SU-DHL-6 (cell line): ENCODE data around the gene TMEM94.
"Not testable (repeated sequence)": the region's sequence is repeated elsewhere in the genome, so short reads cannot be mapped to it uniquely, and the experiment has no call there.

Source experiments
- H2AFZ ChIP-seq: fragments of 200-600 bp; sonication (generic); 2 replicates; pipeline ENCODE4 v1.6.1; 2014; ENCODE audit warnings: low read depth, mild to moderate bottlenecking, moderate library complexity, mixed read lengths, antibody characterized with exemption, low read length; ENCODE audit not compliant: severe bottlenecking
- H3F3A ChIP-seq: fragments of 200-600 bp; shearing (Covaris generic); 2 replicates; pipeline ENCODE4 v1.6.0; 2016; ENCODE audit warnings: antibody characterized with exemption, mild to moderate bottlenecking; ENCODE audit not compliant: insufficient read depth
- H3K27ac ChIP-seq: fragments of 200-600 bp; sonication (generic); 2 replicates; pipeline ENCODE4 v1.5.1; 2016; ENCODE audit warnings: low read depth, mild to moderate bottlenecking, low read length, moderate library complexity, mixed read lengths
- H3K27me3 ChIP-seq: fragments of 200-600 bp; sonication (generic), shearing (Covaris generic); 2 replicates; pipeline ENCODE4 v1.6.0; 2014; ENCODE audit warnings: mild to moderate bottlenecking, low read length
- H3K36me3 ChIP-seq: fragments of 200-600 bp; sonication (generic); 2 replicates; pipeline ENCODE4 v1.6.1; 2014; ENCODE audit warnings: mild to moderate bottlenecking, low read length, mixed read lengths
- H3K4me2 ChIP-seq: fragments of 300-600, 200-600 bp; shearing (Covaris generic), sonication (generic); 2 replicates; pipeline ENCODE4 v1.6.0; 2014; ENCODE audit warnings: low read length, low read depth, mild to moderate bottlenecking; ENCODE audit not compliant: poor library complexity, severe bottlenecking
- H3K4me3 ChIP-seq: fragments of 200-600 bp; sonication (generic); 2 replicates; pipeline ENCODE4 v1.5.1; 2014; ENCODE audit warnings: antibody characterized with exemption, low read length, mild to moderate bottlenecking, mixed read lengths; ENCODE audit not compliant: insufficient read depth, poor library complexity, severe bottlenecking
- H3K79me2 ChIP-seq: fragments of 200-600 bp; sonication (generic); 2 replicates; pipeline ENCODE4 v1.6.1; 2014; ENCODE audit warnings: mild to moderate bottlenecking, low read length, moderate library complexity; ENCODE audit not compliant: insufficient read depth
- H3K9ac ChIP-seq: fragments of 200-600 bp; sonication (generic); 2 replicates; pipeline ENCODE4 v1.7.0; 2014; ENCODE audit warnings: mild to moderate bottlenecking, low read length
- H3K9me2 ChIP-seq: fragments of 200-600 bp; sonication (generic); replicated peaks from 2 replicates; pipeline ENCODE4 v1.6.1; 2014; ENCODE audit warnings: low read length; ENCODE audit not compliant: insufficient read depth
- H3K9me3 ChIP-seq: fragments of 200-600 bp; sonication (generic); 2 replicates; pipeline ENCODE4 v1.6.1; 2014; ENCODE audit warnings: low read length, mixed read lengths; ENCODE audit not compliant: insufficient read depth
- H4K20me1 ChIP-seq: fragments of 200-600 bp; sonication (generic); 2 replicates; pipeline ENCODE4 v1.6.1; 2014; ENCODE audit warnings: low read depth, mild to moderate bottlenecking, antibody characterized with exemption, low read length, moderate library complexity, mixed read lengths
- EZH2phosphoT487 ChIP-seq: fragments of 200-600 bp; sonication (generic), shearing (Covaris generic); conservative IDR thresholded peaks from 2 replicates; pipeline ENCODE4 v1.6.1; 2018; ENCODE audit warnings: mild to moderate bottlenecking, antibody characterized with exemption, low read length, moderate library complexity, mixed read lengths
- TF ChIP-seq, protein P1 (sequence below): fragments of 200-600 bp; sonication (generic); IDR thresholded peaks from one replicate; pipeline ENCODE4 v1.5.1; 2017; ENCODE audit warnings: antibody characterized with exemption, mild to moderate bottlenecking, low read length, moderate library complexity; ENCODE audit not compliant: insufficient read depth, poor library complexity, severe bottlenecking

The TMEM94 gene

DNA sequence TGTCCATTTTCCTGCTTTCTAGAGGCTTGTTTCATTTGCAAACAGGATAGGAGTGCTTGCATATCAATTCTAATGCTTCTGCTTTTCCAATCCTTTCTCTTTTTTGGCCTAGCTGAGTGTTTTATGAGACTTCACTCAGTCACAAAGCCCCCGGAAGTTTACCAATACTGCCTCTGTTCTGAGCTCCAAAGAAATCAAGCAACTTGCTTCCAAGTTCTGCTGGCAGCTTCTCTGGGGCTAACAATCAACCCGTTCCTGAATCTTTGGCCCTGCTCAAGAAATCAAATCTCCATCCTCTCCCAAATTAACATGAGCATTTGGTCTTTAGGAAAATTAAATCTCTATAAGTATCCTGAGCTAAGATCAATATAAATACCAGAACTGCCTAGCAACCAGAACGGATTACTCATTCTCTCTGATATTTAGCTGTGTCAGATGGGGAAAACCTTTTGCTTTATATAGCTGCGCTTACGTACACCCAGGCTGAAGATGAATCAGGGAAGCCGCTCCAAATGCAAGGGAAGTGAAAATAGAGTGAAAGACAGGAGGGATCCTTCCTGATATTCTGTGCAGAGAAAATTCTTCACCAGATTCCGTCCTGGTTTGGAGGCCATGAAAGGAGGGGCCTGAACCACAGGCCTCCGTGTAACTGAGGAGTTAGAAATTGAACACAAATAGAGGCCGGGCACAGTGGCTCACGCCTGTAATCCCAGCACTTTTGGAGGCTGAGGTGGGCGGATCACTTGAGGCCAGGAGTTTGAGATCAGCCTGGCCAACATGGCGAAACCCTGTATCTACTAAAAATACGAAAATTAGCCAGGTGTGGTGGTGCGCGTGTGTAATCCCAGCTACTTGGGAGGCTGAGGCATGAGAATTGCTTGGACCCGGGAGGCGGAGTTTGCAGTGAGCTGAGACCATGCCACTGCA, 27.6 kb upstream of the TMEM94 start:
- TF ChIP-seq, protein P1, sequence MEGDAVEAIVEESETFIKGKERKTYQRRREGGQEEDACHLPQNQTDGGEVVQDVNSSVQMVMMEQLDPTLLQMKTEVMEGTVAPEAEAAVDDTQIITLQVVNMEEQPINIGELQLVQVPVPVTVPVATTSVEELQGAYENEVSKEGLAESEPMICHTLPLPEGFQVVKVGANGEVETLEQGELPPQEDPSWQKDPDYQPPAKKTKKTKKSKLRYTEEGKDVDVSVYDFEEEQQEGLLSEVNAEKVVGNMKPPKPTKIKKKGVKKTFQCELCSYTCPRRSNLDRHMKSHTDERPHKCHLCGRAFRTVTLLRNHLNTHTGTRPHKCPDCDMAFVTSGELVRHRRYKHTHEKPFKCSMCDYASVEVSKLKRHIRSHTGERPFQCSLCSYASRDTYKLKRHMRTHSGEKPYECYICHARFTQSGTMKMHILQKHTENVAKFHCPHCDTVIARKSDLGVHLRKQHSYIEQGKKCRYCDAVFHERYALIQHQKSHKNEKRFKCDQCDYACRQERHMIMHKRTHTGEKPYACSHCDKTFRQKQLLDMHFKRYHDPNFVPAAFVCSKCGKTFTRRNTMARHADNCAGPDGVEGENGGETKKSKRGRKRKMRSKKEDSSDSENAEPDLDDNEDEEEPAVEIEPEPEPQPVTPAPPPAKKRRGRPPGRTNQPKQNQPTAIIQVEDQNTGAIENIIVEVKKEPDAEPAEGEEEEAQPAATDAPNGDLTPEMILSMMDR, result no peak
- TF ChIP-seq EZH2phosphoT487, result no peak
- H3K79me2 ChIP-seq, result no peaks in the 10 kb centered on the region
- no peak overlapping the region for H3K27ac ChIP-seq
- H3K27me3 ChIP-seq, result no peaks in the 10 kb centered on the region
- H4K20me1 ChIP-seq, result no peaks in the 10 kb centered on the region
- no peak overlapping the region for H2AFZ ChIP-seq
- H3K9me2 ChIP-seq, result no peaks in the 10 kb centered on the region
- no peaks in the 10 kb centered on the region for H3K9me3 ChIP-seq
- H3F3A ChIP-seq, result no peaks in the 10 kb centered on the region
- no peak overlapping the region for H3K4me2 ChIP-seq
- H3K9ac ChIP-seq, result no peak overlapping the region
- H3K4me3 ChIP-seq, result no peak overlapping the region
- H3K36me3 ChIP-seq, result no peaks in the 10 kb centered on the region

DNA sequence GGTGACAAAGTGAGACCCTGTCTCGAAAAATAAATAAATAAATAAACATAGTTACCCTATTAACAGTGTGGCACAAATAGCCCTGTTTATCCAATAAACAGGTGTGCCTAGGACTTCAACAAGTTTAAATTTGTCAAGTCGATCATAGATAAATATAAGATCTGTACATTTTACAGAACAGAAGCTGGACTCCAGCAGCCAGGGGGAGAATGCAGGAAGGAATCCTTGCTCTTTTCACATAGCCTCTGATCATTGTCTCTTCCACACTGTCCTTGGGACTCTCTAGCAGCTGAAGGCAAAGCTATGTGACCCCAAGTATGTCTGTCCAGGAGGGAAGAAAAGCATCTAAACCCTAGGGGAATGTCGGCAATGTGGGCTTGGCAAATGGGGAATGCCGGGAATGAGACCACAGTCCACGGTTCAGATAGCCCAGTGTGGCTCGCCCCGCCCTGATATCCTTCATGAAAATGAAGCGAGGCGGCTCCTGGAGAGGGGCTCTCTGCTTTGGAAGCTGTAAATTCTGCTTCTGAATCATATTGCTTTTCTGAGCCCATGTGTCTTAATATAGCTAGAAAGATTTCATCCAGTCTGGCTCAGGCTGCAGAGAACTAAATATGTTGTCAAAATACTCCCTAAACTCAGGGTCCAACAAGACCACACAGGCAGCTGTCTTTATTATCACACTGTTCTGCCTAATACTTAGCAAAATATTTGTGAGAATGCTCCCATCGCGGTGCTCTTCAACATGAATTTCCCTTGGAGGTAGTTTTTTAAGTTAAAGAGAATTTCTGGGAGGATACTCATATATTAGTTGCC, 26.1 kb upstream of the TMEM94 start:
- Histone ChIP-seq H3K27ac (no peak overlapping the region), H3K27me3 (no peaks in the 10 kb centered on the region), H3K4me2 (no peak overlapping the region), H3K9me3 (no peaks in the 10 kb centered on the region), H2AFZ (no peak overlapping the region), H3K9me2 (no peaks in the 10 kb centered on the region), H3K79me2 (no peaks in the 10 kb centered on the region), H4K20me1 (no peaks in the 10 kb centered on the region), H3F3A (no peaks in the 10 kb centered on the region), H3K36me3 (no peaks in the 10 kb centered on the region), H3K4me3 (no peak overlapping the region), H3K9ac (no peak overlapping the region)
- TF ChIP-seq, protein P1, result no peak
- no peak for TF ChIP-seq EZH2phosphoT487

DNA sequence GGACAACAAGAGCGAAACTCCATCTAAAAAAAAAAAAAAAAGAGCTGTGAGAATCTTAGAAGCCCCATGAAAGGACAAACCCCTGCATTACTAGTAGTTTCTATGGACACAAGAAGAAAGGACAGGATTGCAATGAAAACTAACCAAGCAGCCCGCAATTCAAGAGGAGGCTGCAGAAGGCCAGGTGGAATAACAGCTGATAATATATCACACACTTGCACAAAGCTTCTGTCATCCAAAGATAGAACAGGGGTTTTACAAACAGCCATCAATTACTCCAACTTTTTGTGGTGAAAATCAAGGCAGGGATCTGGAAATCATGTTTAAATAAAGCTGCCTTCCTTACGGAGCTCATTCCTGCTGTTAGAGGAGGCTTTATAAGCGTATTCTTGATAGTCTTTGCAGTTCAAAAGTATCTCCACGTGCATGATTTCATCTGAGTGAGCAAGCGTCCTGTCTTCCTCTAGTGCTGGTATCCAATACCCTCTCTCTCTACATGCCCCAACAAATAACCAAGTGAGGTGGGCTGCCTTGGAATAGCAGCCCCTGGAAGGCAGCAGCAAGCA, 23.1 kb upstream of the TMEM94 start:
- Histone ChIP-seq H3K4me3 (no peak overlapping the region), H4K20me1 (no peaks in the 10 kb centered on the region), H2AFZ (no peak overlapping the region), H3K9me2 (no peaks in the 10 kb centered on the region), H3K36me3 (no peaks in the 10 kb centered on the region), H3F3A (no peaks in the 10 kb centered on the region), H3K4me2 (no peak overlapping the region), H3K27me3 (no peaks in the 10 kb centered on the region), H3K27ac (no peak overlapping the region), H3K9ac (no peak overlapping the region), H3K9me3 (no peaks in the 10 kb centered on the region), H3K79me2 (no peaks in the 10 kb centered on the region)
- TF ChIP-seq EZH2phosphoT487, result no peak
- TF ChIP-seq, protein P1, result no peak

DNA sequence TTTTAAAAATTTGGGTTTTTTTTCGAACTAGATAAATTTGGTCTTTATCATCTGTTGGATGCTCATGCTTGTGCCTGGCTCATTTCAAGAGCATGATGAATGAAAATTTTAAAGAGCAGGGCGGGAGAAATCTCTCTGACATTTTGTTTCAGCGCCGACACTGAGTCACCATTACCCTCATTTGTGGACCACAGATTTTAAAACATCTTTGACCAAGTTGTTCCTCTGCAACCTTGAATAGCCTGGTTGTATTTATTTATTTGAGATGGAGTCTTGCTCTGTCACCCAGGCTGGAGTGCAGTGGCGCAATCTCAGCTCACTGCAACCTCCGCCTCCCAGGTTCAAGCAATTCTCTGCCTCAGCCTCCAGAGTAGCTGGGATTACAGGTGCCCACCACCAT, 22.0 kb upstream of the TMEM94 start:
- H3K36me3 ChIP-seq, H3K79me2 ChIP-seq, H3K9me2 ChIP-seq, H3K4me3 ChIP-seq, H3F3A ChIP-seq, H3K9me3 ChIP-seq, H3K27me3 ChIP-seq, H4K20me1 ChIP-seq, H3K4me2 ChIP-seq, H3K9ac ChIP-seq, H3K27ac ChIP-seq, H2AFZ ChIP-seq: not testable (repeated sequence)

DNA sequence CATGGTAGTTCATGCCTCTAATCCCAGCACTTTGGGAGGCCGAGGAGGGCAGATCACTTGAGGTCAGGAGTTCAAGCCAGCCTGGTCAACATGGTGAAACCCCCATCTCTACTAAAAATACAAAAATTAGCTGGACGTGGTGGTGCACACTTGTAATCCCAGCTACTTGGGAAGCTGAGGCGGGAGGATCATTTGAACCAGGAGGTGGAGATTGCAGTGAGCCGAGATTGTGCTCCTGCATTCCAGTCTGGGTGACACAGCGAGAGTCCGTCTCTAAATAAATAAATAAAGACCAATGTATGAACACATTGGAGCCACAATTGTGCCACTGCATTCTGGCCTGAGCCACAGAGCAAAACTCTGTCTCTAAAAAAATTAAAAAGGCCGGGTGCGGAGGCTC, 19.0 kb upstream of the TMEM94 start:
- not testable (repeated sequence) for H3F3A ChIP-seq, H3K9ac ChIP-seq

More for the DNA sequence above, 19.0 kb upstream of the TMEM94 start:
- not testable (repeated sequence) for H3K27ac ChIP-seq, H4K20me1 ChIP-seq, H3K36me3 ChIP-seq, H3K9me2 ChIP-seq, H3K79me2 ChIP-seq, H3K4me2 ChIP-seq, H2AFZ ChIP-seq, H3K27me3 ChIP-seq, H3K4me3 ChIP-seq, H3K9me3 ChIP-seq
